Stimulated activated CD4-positive, alpha-beta T cell treated with anti-CD3 and anti-CD28 coated beads, Interleukin-4, amount 100 ng/mL, for 24 hours (primary cell): ENCODE results near the gene PTPRO.

ENCODE experiments used
- DNase-seq: peaks from one replicate; pipeline ENCODE4 v3.0.0-alpha.2; 2020

PTPRO gene

DNA sequence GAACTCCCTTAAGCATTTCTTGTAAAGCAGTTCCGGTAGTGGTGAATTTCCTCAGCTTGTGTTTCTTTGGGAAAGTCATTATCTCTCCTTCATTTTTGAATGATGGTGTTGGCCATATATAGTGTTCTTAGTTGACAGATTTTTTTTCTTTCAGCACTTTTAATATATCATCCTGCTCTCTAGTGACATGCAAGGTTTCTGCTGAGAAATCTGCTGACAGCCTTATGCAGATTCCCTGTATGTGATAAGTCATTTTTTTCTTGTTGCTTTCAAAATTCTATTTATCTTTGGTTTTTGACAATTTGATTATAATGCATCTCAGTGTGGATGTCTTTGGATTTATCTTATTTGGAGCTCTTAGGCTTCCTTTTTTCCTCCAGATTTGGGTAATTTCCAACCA is 135.7 kb downstream of the PTPRO start:
- no peak for DNase-seq

DNA sequence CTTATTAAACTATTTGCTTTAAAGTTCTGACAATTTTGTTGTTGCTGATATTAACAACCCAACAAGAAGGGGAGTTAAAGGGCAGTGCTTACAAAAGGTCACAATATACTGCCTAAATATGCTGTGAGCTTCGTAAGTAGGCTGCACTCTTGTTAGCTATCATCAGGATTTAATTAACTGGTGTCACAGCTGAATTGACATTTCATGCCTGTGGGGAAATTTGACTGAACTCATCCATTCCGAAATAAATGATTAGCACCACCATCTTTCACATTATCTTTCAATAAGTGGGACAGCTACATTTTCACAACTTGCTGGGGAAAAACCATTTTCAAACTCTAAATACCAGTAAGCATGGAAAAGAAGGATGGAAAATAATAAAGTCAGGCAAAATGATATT is 146.6 kb downstream of the PTPRO start:
- DNase-seq: no peak

DNA sequence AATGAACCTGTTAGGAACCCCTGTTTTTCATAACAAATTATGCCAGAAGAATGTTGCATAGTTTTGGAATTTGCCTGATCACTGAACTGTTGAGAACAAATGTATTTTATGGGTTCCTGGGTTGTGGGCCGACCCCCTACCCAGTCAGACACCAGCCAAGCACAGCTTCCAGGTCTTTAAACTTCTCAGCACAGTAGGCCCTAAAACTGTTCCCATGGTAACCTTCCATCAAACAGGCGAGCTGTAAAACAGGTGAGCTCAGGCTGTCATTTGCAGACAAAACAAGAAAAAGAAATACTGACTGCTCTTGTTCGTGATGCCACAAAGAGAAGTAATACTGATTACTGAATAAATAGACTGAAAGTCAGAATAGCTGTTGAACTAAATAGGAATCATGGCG is 147.0 kb downstream of the PTPRO start:
- DNase-seq: no peak

DNA sequence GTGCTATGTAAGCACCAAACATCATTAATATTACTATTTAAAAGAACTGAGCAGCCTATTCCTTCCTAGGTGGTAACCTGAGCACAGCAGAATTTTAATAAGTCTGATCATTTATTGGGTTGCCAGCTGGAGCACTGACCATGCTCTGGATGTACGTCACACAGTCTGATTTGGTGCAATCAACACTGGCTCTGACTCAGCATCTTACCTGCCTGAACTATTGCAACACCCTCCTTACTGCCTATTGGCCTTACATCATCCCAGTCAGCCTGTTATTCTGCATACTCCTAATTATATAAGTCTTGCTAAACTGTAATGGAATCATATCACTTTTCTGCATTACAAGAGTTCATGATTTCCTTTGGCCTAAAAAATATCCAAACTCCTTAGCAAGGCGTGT is 149.7 kb downstream of the PTPRO start:
- DNase-seq: no peak

DNA sequence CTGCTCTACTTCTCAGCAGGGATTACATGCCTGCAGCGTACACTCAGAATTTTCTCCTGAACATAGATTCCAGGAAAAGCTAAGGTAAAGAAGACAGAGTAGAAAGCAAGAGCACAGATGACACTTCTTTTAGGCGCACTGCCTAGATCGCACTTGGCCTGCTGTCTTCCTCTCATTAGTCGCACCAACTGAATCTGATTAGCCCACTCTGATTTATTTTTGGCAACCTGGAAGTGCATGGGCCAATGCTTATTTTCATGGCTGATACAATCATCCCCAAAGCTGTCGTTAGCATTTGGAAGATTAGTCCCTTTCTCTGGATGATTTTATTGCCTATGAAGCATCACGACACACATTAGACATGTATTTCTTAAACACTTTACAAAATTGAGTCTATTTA is 152.5 kb downstream of the PTPRO start:
- DNase-seq: no peak

GRCh38 chr12:15477761-15478160 is 155.5 kb downstream of the PTPRO start:
- DNase-seq: no peak

GRCh38 chr12:15481846-15482245 is 159.5 kb downstream of the PTPRO start:
- no peak for DNase-seq

DNA sequence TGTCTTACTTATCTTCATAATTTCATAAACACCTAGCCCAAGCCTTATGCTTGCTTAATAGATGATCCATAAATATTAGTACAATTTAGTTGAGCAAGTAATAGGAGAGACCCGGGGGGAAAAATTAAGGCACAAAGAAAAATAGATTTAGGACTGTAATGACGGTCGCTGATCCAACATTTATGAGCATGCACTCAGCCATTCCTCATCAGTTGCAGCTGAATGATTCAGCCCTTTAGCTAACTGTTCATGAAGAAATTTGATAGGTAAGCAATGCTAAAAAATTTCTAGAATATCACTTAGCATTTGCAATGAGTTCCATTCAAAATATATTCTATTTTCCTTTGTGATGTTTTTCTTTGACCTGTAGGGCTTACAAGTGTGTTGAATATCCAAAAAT is 163.2 kb downstream of the PTPRO start:
- DNase-seq: no peak

DNA sequence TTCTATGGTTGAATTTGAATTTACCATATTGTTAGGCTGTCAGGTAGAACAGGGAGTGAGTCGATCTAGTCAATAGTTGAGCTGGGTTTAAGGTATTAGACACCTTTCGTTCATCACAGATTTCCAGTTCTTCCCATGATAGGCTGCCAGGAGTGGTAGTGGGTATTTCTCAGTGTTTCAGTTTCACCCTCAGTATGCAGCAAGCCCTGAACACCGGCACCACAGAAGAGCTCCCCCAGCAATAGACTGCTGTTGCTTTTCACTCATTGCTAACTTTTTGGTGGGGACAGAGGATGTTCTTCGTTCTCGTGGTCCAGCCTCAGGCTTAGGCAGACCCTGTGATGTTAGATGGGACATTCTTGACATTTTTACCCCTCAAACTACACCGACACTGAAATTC is 164.6 kb downstream of the PTPRO start:
- no peak for DNase-seq

- no peak for DNase-seq
These were observed 166.2 kb downstream of the PTPRO start for GRCh38 chr12:15488481-15488880.

DNA sequence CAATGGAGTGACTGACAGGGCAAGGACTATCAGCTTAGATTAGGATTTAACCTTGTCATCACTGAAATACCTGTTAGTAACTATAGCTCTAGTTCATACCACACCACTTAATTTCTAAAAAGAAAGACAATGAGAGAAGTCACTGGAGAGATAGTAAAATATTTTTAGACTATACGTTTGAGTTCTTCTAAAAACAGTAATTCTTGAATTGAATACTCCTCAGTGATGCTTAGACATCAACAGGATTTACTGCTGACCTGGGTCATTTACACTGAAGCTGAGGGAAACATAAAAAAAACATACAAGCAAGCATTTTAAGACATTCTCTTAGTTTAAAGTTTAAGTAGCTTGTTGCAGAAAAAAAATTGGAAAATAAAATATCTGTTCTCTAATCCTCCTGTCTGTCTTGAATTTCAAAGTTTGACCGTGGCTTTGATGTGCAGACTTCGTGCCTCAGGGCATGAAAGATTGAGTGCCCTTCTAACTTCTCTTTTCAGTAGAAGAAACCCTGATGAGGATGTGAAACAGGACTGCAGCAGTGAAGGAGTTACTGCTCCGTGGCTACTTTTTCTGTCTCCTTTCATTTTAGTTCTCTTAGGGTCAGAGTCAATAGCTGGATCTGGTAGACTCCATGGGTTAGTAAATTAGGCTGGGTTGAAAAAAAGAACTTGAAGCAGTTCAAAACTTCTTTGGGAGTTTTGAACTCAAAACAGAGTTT is 172.2 kb downstream of the PTPRO start:
- DNase-seq: no peak

DNA sequence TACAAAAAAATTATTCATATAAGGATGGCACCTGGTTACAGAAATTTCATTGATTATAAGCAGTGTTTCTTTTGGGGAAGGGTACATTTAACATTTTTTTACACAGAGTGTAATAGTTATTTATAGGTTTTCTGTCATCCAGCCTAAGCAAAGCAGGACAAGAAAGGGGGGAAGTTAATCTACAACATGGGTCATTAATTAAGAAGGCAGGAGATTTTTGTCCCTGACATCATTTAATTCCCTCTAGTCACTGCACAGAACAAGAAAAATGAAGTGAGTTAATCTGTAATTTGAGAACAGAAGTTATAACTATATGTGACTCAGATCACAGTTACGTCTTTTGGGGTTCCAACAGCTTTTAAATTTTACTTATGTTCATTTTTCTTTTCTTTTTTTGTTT is 173.4 kb downstream of the PTPRO start:
- DNase-seq: no peak

- no peak for DNase-seq
These were observed 174.4 kb downstream of the PTPRO start for GRCh38 chr12:15496738-15497137.

DNA sequence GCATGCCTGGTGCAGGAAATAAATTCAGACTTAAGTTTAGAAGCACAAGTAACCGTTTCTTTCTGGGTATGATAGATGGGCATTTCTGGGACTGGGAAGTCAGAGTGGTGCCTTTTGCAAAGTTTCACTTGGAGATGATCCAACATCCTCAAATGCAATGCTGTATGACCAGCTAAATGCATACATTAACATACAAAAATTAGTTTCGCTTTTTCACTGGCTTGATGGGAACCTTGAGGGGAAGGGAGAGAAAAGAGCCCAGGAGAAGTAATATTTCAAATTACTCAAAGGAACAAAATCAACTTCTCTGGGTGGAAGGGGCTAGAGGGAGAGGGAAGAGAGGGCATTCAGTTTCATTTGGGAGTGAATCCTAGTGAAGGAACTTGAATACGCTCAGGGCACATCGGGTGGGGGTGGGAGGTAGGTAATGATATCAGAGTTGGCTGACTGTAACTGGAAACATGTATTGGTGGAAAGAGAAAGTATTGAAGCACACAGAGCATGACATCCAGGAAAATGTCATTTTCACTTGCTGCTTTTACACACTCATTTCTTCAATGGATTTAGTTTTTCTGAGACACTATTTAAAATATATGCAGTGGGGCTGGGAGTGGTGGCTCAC is 175.5 kb downstream of the PTPRO start:
- DNase-seq: no peak

GRCh38 chr12:15502211-15502610 is 179.9 kb downstream of the PTPRO start:
- DNase-seq: no peak

DNA sequence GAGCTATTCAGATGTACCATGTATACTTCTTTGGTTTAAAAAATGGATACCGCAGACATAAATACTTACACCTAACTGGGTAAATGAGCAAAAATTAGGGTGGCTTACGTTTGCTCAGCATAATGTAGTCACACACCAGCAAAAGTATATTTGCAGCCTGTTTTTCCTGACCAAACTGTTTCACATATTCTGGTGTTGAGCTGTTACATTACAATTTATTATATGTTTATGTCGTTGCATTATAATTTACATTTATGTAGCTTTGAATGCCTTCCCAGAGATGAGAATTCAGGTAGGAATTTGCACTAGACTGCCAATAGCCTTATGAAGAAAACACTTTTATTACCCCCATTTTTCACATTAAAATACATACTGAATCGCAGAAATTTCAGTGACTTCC is 183.3 kb downstream of the PTPRO start:
- no peak for DNase-seq

DNA sequence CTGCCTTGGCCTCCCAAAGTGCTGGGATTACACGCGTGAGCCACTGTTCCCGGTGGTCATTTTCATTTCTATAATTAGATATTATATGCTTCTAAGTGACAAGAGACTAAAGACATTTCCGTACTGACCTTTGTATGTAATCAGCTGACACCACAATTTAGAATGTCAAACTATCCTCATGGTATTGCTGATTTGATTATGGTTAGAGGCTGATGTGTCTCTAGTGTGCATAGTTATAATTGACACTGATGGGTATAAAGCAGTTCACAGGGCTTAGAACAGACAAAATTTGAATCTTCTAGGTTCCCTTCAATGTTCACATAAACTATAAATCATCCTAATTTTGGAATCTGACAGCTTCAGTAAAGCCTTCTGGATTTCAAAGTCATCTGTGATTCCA is 192.7 kb downstream of the PTPRO start:
- DNase-seq: no peak

GRCh38 chr12:15520083-15520482 is 197.8 kb downstream of the PTPRO start:
- no peak for DNase-seq

- no peak for DNase-seq
These were observed 198.5 kb downstream of the PTPRO start for GRCh38 chr12:15520844-15521243.

DNA sequence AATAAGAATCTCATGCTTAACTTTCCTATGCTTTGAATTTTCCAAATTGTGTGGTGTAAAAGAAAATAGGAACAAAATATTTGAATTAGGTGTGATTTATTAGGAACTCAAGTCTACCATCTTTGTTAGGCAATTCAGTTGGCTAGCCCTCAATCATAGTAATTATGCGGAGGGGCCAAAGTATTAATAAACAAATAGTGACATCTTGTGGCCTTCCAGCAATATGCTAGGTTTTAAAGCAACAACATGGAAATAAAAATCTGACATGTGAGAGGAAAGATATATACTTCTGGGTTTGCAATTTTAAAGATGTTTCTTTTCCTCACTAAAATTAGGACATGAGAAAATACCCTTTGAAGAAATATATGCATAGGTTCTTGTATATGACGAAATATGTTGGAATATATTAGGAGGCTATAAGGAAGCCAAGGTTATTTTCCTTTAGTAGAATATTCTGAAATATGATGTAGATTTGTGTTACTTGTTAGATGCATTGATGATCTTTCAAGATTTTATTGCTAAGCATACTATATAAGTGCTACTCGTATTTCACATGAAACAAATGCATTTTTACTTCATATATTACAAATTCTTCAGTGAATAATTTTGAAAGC is 200.4 kb downstream of the PTPRO start:
- no peak for DNase-seq

DNA sequence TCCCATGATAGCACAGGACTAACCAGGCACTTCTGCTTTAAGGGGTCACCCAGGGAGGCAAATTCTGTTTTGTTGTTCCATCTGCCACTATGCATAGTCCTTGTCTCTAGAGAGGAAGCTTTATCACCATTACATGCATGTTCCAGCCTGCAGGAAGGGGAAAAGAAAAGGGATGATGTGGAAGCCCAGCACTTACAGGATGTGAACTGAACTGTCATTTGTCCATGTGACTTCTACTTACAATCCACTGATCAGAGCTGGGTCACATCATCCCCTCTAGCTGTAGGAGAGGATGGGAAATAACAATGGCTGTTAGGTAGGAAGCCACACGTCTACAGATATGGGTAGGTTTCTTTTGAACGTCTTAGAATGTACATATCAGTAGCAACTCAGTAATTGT is 203.1 kb downstream of the PTPRO start:
- no peak for DNase-seq

DNA sequence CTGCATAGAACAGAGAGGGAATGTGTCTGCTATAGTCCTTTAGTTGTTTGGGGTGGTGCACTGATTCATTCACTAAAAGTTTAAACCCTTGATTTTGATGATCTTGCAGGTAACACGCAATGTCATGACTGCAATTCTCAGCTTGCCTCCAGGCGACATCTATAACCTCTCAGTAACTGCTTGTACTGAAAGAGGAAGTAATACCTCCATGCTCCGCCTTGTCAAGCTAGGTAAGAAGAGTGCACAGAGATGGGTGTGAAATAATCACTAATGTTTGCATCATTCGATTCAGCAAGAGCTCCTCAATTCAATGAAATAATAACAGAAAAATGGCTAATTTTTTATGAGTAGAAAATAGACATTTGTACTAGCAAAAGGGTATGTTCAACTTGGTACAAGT is 203.7 kb downstream of the PTPRO start:
- DNase-seq: no peak

GRCh38 chr12:15527201-15528080 is 205.1 kb downstream of the PTPRO start:
- DNase-seq: no peak

GRCh38 chr12:15528666-15529065 is 206.4 kb downstream of the PTPRO start:
- DNase-seq: no peak
